Heart right ventricle (tissue), 16 donors: ENCODE data around the gene MRPS26. TPM values are rescaled to one million over a fixed set of nuclear protein-coding genes. Genes with fewer than 3 reads are reported as not detected.

Experiments used
- ATAC-seq, 8 donors: fragments of 200-7000 bp; cut with Tn5 transposase; one replicate each; pipeline ENCODE4 v1.9.1; 2020; ENCODE audit warnings: mild to moderate bottlenecking in 8 of 8, moderate library complexity in 8 of 8, moderate number of reproducible peaks in 1 of 8
- DNase-seq, 2 donors: peaks; one replicate each; pipeline ENCODE4 v3.0.0-alpha.2; 2020
- H3K27ac ChIP-seq, 10 donors: fragments of 200-600 bp; sonication (generic) in 2 of 10; one replicate each; pipeline versions ENCODE4 v1.5.0 to v1.8.0; 2020 to 2022; ENCODE audit warnings: mild to moderate bottlenecking in 3 of 10
- H3K27me3 ChIP-seq, 7 donors: fragments of 200-600 bp; one replicate each; pipeline ENCODE4 v1.8.0; 2021 to 2022; ENCODE audit warnings: mild to moderate bottlenecking in 2 of 7
- H3K36me3 ChIP-seq, 9 donors: fragments of 200-600 bp; sonication (generic) in 1 of 9; one replicate each; pipeline versions ENCODE4 v1.5.0 to v1.8.0; 2020 to 2022; ENCODE audit warnings: mild to moderate bottlenecking in 2 of 9
- H3K4me1 ChIP-seq, 9 donors: fragments of 200-600 bp; sonication (generic) in 1 of 9; one replicate each; pipeline versions ENCODE4 v1.5.0 to v1.8.0; 2020 to 2022; ENCODE audit warnings: mild to moderate bottlenecking in 4 of 9
- H3K4me3 ChIP-seq, 10 donors: fragments of 200-600 bp; sonication (generic) in 2 of 10; one replicate each; pipeline versions ENCODE4 v1.5.0 to v1.8.0; 2020 to 2022; ENCODE audit warnings: mild to moderate bottlenecking in 7 of 10, moderate library complexity in 2 of 10
- H3K9me3 ChIP-seq, 11 donors: fragments of 200-600 bp in 10 of 11; sonication (generic) in 2 of 11; one replicate each; pipeline versions ENCODE4 v1.5.0 to v1.8.0; 2013 to 2022; ENCODE audit warnings: mild to moderate bottlenecking in 2 of 11, control low read depth in 1 of 11, moderate library complexity in 1 of 11
- CTCF ChIP-seq, 9 donors: fragments of 200-600 bp; sonication (generic) in 2 of 9; IDR thresholded peaks; one replicate each; pipeline versions ENCODE4 v1.5.0 to v1.8.0; 2021 to 2022; ENCODE audit warnings: antibody characterized with exemption in 9 of 9, mild to moderate bottlenecking in 5 of 9, moderate library complexity in 1 of 9
- WGBS, 2 donors: extraction: QIAGEN DNeasy Blood & Tissue Kit; methylation state at CpG; one replicate each; pipeline ENCODE4 v1.1.7; 2013; ENCODE audit warnings: inconsistent platforms in 1 of 2; 5-methylcytosine and 5-hydroxymethylcytosine counted together
- intact Hi-C, 10 donors: fragments of 100-400 bp; cut with DNase I; formaldehyde crosslinking; loops; one replicate each; pipeline versions ENCODE4 v1.11.1 to v1.14.2; 2022
- polyA plus RNA-seq, 2 donors: library from polyadenylated mRNA; stranded (reverse); fragments of 200-250 nt; gene quantifications; one replicate each; pipeline ENCODE4 v1.2.3, GENCODE V29; 2013
- total RNA-seq, 10 donors: library from RNA; stranded (reverse); fragmentation: NEBNext Ultra II Directional in 3 of 10; extraction: Animal tissue kit (Norgen Biotek cat#: 25700) in 3 of 10; gene quantifications; one replicate each; pipeline versions ENCODE4 v1.2.1 to v1.2.4, GENCODE V29; 2021 to 2023
- donor health status: Arrhythmogenic right ventricular cardiomyopathy.
- donor health status: ischemic (EF 13 %, LVEDD 7.1; RV severe dilation, severe dysfunction).
- donor health status: healthy with polysubstance abuse.
- donor health status: DM: no; HTN: yes; CAD: no.
- donor health status: DM: no; HTN: no; CAD: no.
- donor health status: ischemic (EF 25% LVEDD 6.9; RV normal size, moderate dysfunction).
- donor health status: ischemic (EF 25% LVEDD 5.7; RV mildly dilated, moderate dysfunction).
- donor health status: healthy.
- donor health status: DM: yes; HTN: yes; CAD: no.
- donor health status: Ischemic cardiomyopathy.
- donor health status: ischemic (EF 35%, LVEDD 5.7; RV mildly dilated, moderate dysfunction).
- donor health status: nonischemic (EF 11% LVEDD 7.7; RV severe dilation, severe dysfunction).
- donor health status: DM: yes; HTN: yes; CAD: no.
- donor health status: PGD.
- donor health status: ischemic (EF 29% LVEDD 5.4; RV normal size, mild dysfunction).
- donor health status: nonischemic (EF 23%, LVEDD 6.1; RV moderate dilation, normal function).

MRPS26 gene
- total and polyA plus RNA-seq, 12 donors: 39.1 to 119 (median 52.4) TPM

- 79 to 82% methylated on average over 5 of the region's 5 CpGs for WGBS, 2 donors
Observed at GRCh38 chr20:3042625-3043024, 3.2 kb upstream of the MRPS26 start.

DNA sequence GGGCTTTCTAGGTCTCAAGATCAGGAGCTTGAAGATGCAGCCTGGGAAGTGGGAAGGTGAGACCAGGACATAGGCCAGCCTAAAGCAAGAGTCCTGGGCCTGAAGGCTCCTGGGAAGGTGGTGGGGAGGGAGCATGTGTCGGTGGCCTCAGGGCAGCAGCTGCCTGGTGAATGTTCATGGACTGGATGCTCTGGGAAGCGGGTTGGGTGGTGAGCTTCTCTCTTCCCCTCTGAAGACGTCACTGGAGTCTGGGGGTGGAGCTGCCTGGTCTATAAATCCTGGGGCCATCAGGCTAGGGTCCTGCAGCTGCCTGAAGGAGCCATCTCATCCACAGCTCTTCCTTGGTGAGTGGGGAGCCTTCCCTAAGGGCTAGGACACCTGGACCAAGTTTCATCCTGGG is 2.5 kb upstream of the MRPS26 start, which contains the start of gene GNRH2:
TSS of gene GNRH2 (plus strand) at position 301 of the 400 bp plus-strand sequence. CDS start 793 bp downstream, outside the sequence.
- intact Hi-C loops: no loop called here
- 79 to 95% methylated on average over 3 of the region's 3 CpGs for WGBS, 2 donors

More at GRCh38 chr20:3042625-3043024, 3.2 kb upstream of the MRPS26 start:
- ATAC-seq (peak in 6 of 8 donors; percentile 1 to 35 (median 18)), DNase-seq (peak; percentile 51 to 73)
- intact Hi-C loops: no loop called here
- no peak for TF ChIP-seq CTCF (IDR thresholded peaks at IDR 0.05)
- H3K36me3 ChIP-seq: peaks cover 0 to 38% (median 21%) of the 10 kb centered on the region in 9 donors
- H3K4me3 ChIP-seq: peak overlapping the region in 1 of 10 donors; percentile 11
- no peaks in the 10 kb centered on the region for H3K27me3 ChIP-seq
- H3K9me3 ChIP-seq: no peaks in the 10 kb centered on the region
- H3K4me1 ChIP-seq: peaks cover 12 to 42% (median 31%) of the 10 kb centered on the region in 9 donors
- peak overlapping the region; percentile 41 to 74 (median 62) for H3K27ac ChIP-seq

DNA sequence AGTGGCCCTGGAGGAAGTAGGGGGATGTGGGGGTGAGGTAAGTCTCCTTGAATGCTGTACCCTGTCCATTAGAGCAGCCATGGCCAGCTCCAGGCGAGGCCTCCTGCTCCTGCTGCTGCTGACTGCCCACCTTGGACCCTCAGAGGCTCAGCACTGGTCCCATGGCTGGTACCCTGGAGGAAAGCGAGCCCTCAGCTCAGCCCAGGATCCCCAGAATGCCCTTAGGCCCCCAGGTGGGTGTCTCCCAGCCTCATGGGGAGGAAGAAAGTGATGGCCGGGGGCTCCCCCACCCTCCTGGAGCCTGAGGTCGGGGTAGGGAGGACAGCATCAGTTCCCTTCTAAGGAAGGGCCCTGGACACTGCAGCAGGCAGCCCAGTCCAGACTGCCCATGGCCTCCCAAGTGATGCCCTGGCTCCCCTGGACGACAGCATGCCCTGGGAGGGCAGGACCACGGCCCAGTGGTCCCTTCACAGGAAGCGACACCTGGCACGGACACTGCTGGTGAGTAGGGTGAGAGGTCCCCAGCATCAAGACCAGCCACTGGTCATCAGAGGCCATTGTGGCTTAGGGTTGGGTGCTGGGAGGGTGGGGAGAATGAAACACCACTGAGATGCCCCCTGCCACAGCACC is 1.4 kb upstream of the MRPS26 start:
- DNase-seq (no peak), ATAC-seq (peak in 1 of 8 donors; percentile 4)
- Histone ChIP-seq H3K27ac (peak overlapping the region in 5 of 10 donors; percentile 88 to 95 (median 94)), H3K36me3 (peaks cover 3 to 38% (median 16%) of the 10 kb centered on the region in 9 donors), H3K9me3 (no peaks in the 10 kb centered on the region), H3K27me3 (no peaks in the 10 kb centered on the region), H3K4me1 (peaks cover 13 to 42% (median 31%) of the 10 kb centered on the region in 9 donors), H3K4me3 (peak overlapping the region in 1 of 10 donors; percentile 92)
- 92 to 93% methylated on average over 8 of the region's 8 CpGs for WGBS, 2 donors
- TF ChIP-seq CTCF (IDR thresholded peaks at IDR 0.05): no peak
- intact Hi-C loops: no loop called here

More for the DNA sequence above, 2.5 kb upstream of the MRPS26 start, which contains the start of gene GNRH2:
- no peak for DNase-seq
- no peaks in the 10 kb centered on the region for H3K9me3 ChIP-seq
- peaks cover 13 to 42% (median 31%) of the 10 kb centered on the region in 9 donors for H3K4me1 ChIP-seq
- TF ChIP-seq CTCF (IDR thresholded peaks at IDR 0.05): no peak
- peaks cover 2 to 38% (median 22%) of the 10 kb centered on the region in 9 donors for H3K36me3 ChIP-seq
- ATAC-seq: no peak
- H3K27ac ChIP-seq: peak within 1 kb of the TSS; percentile 41 to 94 (median 64)
- H3K4me3 ChIP-seq: peak within 1 kb of the TSS in 1 of 10 donors; percentile 11
- no peaks in the 10 kb centered on the region for H3K27me3 ChIP-seq

GRCh38 chr20:3045042-3045815 is 623 bp upstream of the MRPS26 start:
- H3K27ac ChIP-seq: peak overlapping the region; percentile 85 to 95 (median 90)
- ATAC-seq (peak; percentile 70 to 82 (median 80)), DNase-seq (peak in 1 of 2 donors; percentile 85)
- H3K36me3 ChIP-seq: peaks cover 0 to 38% (median 13%) of the 10 kb centered on the region in 9 donors
- TF ChIP-seq CTCF (IDR thresholded peaks at IDR 0.05): no peak
- H3K4me1 ChIP-seq: peaks cover 13 to 42% (median 31%) of the 10 kb centered on the region in 9 donors
- intact Hi-C loops: no loop called here
- no peaks in the 10 kb centered on the region for H3K27me3 ChIP-seq
- 4 to 5% methylated on average over 24 of the region's 24 CpGs for WGBS, 2 donors
- H3K9me3 ChIP-seq: no peaks in the 10 kb centered on the region
- peak overlapping the region; percentile 68 to 99 (median 94) for H3K4me3 ChIP-seq
